HG02678 (cell line): Measurements from ENCODE around the gene IL9R.
"Not testable (repeated sequence)": the region's sequence is repeated elsewhere in the genome, so short reads cannot be mapped to it uniquely, and the experiment has no call there.

Source experiments
- ATAC-seq: cut with Tn5 transposase; IDR thresholded peaks from one replicate; pipeline ENCODE4 v1.9.1; 2021; ENCODE audit warnings: mild to moderate bottlenecking, moderate library complexity; ENCODE audit not compliant: unreplicated experiment

Gene IL9R, protein sequence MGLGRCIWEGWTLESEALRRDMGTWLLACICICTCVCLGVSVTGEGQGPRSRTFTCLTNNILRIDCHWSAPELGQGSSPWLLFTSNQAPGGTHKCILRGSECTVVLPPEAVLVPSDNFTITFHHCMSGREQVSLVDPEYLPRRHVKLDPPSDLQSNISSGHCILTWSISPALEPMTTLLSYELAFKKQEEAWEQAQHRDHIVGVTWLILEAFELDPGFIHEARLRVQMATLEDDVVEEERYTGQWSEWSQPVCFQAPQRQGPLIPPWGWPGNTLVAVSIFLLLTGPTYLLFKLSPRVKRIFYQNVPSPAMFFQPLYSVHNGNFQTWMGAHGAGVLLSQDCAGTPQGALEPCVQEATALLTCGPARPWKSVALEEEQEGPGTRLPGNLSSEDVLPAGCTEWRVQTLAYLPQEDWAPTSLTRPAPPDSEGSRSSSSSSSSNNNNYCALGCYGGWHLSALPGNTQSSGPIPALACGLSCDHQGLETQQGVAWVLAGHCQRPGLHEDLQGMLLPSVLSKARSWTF

DNA sequence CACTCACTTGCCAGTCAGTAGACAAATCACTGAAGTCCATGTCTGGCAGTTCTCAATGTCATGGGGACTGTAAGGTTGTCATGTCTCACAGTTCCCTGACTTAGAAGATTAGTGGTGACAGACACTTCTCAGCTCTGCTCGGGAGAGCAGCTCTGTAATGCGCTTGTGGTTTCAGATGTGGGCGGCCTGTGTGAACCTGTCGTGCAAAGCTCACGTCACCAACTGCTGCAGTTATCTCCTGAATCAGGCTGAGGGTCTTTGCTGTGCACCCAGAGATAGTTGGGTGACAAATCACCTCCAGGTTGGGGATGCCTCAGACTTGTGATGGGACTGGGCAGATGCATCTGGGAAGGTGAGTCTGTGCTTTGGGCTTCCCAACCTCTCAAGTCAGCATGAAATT lies at the start of gene IL9R:
TSS of gene IL9R (plus strand) at position 261 of the 400 bp plus-strand sequence. CDS start at position 325, 64 bp downstream.
- ATAC-seq, result peak; percentile 87

DNA sequence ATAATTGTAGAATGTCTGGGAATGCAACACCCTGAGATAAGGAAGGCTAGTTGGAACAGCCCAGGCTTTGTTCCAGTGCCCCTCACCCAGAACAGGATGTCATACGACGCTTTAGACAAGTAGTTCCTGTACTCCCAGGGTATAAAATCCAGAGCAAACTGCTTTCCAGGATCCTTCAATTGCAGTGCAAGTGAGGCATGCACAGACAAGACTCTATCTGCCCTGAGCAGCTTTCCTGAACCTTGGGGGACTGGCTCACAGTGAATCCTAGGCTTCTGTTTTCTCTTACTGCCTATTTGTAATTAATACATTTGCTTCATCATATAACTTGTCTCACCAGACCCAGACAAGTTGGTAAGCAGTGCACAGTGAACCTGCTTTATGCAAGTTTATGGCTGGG lies 48.4 kb upstream of the IL9R start:
- no peak for ATAC-seq

DNA sequence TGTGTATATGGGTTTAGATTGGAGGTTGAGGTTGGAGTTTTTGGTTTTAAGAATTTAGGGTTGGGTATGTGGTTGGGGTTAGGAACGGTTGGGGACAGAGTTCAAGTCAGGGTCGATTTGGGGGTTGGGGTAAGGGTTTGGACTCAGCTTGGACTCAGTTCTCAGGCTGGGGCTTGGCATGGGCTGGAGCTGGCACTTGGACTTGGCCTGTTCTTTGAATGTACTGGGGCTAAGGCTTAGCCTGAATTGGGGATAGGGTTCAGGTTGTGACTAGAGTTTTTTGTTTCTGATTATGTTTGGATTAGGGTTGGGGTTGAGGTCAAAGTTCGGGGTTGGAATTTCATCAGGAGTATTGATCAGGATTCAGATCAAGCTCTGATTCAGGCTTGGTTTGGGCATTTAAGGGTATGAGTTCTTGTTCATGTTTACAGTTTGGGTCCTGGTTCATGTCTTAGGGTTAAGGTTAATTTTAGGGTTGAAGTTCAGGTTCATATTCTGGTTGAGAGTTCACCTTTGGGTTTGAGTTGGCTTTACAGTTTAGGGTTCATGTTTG lies 46.2 kb upstream of the IL9R start:
- ATAC-seq, result no peak

DNA sequence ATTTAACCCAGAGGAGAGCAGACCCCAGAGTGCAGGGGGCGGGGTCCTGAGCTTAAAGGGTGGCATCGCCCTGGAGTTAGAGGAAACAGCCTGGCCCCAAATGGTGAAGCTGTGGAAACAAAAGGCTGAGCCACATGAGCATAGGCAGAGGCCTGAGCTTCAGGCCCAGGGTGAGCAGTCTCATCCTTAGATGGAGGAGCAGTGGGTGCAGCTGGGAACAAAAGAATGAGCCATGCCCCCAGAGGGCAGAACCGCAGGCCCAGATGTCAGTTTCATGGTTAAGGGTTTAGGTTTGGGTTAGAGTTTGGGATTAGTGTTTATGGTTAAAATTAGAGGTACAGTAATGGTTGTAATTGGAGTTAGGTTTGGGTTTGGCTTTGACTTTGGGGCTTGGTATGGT lies 44.4 kb upstream of the IL9R start:
- ATAC-seq, result no peak

DNA sequence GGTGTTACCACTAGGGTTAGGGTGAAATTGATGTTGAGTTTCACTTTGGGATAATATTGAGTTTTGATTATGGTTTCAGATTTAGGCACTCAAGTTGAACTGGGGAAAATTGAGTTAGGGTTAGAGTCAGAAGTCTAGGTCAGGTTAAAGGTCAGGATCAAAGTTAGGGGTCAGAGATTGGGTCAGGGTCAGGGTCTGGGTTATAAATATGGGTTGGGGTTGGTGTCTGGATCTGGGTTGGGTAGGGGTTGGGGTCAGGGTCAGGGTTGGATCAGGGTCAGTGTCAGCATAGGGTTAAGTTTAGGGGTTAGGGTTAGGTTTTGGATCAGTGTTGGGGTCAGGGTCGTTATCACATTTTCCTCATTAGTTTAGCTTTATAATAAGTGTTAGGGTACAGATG lies 42.7 kb upstream of the IL9R start:
- ATAC-seq, result no peak

DNA sequence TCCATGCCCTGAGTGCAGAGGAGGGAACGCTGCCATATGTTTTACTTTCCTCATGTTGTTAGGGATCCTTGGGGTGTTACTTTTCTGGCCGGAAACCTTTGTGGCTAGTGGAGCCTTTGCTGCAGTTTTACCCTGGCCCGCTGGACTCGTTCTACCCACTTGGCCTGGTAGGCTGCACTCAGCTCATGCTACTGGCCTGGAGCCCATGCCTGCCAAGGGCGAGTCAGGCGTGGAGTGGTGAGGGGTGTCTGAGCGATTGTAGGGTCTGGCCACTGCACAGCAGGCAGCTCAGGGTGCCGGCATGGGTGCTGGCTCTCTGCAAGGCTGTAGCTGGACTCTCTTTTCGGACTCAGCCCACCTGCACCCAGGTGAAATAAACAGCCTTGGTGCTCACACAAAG lies 41.4 kb upstream of the IL9R start:
- no peak for ATAC-seq

DNA sequence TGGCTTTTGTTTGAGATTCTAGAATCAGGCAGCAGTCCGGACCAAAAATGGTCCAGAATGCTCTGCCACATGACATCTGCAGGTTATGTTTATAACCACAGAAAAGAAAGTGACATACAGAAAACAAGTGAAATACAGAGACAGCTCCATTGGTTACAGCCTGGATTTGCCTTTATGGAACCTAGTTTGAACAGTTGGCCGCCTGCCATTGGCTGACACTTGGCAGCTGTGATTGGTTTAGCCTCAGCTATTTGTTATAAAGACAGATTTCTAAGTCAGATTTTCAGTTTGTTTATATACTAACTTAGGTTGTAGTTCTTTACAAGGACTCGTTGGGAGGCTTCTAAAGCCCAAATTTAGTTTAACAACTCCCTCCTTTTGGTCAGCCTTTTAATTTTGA lies 40.8 kb upstream of the IL9R start:
- ATAC-seq, result no peak

DNA sequence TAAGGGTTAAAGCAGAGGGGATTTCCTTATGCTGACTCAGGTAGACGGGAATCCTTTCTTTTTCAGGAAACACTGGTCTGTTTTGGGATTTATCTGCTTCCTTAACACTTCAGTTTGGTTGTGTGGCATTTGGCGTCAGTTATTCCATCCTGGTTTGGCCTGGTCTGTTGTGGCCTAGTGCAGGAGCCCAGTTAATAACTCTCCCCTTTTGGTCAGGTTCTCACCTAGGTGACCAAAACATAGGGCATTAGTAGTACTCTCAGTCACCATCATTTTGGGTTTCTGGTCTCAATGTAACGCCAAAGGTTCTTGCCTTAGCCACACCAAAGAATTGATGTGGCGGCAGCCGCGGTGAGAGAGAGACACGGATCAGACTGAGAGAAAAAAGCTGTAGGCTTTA lies 39.7 kb upstream of the IL9R start:
- ATAC-seq, result no peak

DNA sequence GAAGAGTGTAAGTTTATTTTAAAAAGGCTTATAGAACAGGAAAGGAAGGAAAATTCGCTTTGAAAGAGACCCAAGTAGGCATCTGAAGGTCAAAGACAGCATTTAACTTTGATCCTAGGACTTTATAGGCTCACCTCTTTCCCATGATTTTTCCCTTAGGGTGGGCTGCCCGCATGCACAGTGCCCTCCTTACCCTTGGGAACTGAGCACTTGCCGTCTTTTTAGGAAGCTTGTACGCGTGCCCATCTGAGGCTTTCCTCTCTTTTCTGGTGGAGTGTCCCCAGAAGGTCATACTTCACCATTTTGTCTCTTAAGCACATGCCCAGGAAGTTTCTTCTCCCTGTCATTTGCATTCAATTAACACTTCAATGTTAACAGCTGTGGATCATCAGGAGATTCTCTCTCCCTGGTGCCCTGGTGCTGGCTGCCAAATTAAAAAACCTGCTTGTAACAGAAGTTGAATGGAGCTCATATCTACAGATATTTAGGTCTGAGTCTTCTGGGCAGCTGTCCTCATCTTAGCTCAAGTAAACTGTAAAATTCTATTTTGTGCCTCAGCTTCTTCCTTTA lies 38.4 kb upstream of the IL9R start:
- no peak for ATAC-seq

DNA sequence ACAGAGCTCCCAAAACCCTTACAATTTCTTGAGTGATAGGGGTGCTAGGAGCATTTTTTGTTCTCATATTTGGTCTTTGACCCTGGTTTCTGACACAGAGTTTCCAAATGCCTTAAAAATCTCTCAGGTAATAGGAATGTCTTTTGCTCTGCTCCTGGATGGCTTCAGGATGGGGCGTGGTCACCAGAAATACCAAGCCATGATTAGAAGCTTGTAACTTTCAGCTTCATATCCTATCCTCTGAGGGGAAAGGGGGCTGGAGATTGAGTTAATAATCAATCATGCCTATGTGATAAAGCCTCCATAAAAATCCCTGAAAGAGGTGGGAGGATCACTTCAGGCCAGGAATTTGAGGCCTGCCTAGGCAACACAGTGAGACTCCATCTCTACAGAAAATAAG lies 34.6 kb upstream of the IL9R start:
- ATAC-seq, result no peak

DNA sequence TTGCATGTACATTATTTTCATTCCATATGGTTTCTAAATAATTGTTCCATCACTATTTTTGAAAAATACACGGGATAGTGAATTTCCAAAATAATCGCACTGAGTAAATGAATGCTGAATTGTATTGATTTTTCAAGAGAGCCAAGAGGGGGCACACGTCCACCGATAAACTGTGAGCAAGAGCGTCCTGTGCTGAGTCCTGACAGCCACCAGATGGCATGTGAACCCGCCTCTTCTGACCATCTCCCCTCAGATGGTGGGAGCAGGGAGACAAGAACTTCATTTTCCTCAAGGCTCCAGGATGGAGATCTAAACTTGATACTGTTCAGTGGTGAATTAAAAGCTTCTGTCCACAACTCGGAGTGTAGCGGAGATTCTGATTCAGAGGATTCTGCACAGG lies 30.6 kb upstream of the IL9R start:
- no peak for ATAC-seq

DNA sequence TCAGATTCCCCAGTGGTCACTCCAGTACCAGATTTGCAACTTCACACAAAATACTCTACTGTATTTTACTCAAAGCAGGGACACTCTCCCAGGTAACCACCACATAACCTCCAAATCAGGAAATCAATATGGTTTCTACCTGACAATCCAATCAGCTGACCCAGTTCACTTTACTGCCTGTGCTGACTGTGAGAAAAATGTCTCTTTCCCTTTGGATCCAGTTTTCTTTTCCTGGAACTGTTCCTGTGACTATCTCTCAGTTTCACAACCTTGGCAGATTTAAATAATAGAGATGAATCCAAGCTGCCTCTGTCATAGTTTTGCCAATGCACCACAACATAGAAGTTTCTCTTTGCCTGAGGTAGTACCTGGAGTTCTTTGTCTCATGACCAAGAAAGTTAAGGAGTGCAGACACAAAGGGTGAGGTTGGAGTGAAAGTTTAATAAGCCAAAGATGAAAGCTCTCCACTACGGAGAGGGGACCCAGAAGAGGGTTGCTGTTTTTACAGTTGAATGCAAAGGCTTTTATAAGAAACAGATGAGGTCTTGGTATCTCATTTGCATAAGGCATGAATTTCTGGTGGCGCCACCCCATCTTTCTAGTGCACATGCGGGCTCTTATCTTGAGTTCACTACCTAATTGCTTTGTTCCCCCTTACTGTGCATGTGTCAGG lies 29.7 kb upstream of the IL9R start:
- no peak for ATAC-seq

DNA sequence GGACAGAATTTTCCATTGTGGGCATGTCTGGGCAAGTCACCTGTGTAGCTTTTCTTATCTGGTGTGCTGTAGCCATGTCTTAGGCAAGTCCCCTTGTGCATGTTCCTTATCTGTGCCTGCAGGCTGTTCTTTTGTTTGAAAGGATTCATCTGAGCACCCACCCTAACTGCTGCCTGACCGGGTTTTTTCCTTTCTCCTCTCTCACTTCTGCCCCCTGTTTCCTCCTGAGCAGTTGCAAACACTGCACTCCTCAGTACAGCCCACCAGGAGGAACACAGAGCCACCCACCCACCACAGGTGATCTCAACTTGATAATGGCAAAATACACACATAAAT lies 29.2 kb upstream of the IL9R start:
- no peak for ATAC-seq

DNA sequence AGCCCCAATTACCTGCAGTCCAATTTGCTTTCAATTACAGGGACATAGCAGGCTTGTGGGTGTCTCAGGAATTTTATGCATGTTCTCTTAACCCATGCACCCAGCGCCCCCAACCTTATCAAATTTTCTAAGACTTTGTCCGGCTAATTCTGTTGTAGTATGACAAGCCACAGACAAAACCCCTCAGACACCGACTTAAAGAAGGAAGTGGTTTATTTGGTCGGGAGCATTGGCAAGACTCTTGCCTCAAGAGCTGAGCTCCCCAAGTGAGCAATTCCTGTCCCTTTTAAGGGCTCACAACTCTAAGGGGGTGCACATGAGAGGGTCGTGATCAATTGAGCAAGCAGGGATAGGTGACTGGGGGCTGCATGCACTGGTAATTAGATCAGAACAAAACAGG lies 28.7 kb upstream of the IL9R start:
- no peak for ATAC-seq

DNA sequence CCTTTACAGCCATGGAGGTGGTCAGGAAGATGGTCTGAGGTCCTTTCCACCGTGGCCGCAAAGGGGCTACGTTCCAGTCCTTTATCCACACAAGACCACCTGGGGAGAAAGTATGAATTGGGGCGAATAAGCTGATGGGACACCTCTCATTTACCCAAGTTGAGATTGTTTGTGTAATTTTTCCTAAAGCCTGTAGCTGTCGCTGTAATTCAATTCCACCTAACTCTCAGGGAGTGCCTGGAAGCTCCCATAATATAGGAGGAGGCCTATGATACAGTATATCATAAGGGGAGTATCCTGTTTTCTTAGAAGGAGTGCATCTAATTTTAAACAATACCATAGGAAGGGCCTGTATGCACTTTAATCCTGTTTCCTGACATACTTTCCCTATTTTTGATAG lies 25.8 kb upstream of the IL9R start:
- not testable (repeated sequence) for ATAC-seq

DNA sequence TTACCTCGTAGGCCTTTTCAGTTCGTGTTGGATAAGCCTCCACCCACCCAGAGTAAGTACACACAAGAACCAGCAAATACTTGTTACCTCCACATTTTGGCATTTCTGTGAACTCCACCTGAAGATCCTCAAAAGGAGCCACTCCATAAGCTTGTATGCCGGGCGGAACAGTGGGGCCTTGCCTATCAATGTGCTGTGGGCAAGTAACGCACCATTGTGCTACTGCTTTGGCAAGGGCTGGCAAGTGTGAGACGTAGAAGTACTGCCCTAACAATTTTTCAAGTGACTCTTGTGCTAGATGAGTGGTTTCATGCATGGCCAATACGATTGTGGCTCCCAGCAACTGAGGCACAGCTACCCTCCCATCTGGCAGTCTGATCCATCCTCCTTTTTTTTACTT lies 25.3 kb upstream of the IL9R start:
- ATAC-seq, result not testable (repeated sequence)

DNA sequence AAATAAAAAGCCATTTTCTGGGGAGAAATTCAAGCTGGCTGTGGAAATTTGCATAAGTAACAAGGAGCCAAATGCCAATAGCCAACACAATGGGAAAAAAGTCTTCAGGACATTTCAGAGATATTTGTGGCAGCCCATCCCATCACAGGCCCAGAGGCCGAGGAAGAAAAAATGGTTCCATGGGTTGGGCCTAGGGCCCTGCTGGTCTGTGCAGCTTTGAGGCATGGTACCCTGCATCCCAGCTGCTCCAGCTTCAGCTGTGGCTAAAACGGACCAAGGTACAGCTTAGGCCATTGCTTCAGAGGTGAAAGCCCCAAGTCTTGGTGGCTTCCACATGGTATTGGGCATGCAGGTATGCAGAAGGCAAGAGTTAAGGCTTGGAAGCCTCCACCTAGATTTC lies 14.2 kb upstream of the IL9R start:
- ATAC-seq, result no peak

DNA sequence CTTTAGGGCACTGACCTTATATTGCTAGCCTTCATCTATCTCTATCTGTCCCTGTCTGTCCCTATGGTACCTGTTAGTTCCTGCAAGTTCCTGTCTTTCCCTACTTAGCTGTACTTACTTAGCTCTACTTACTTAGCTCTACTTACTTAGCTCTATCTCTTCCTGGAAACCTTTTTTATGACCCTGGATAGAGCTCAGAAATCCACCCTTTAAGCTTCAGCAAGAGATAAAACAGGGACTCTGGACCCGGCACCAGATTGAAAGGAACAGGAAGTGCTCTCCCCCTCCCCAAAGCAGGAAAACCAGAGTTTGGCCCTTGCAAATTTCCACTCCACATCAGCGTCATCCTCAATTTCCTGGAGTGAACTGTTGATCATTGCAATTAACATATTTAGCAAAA lies 12.3 kb upstream of the IL9R start:
- no peak for ATAC-seq

DNA sequence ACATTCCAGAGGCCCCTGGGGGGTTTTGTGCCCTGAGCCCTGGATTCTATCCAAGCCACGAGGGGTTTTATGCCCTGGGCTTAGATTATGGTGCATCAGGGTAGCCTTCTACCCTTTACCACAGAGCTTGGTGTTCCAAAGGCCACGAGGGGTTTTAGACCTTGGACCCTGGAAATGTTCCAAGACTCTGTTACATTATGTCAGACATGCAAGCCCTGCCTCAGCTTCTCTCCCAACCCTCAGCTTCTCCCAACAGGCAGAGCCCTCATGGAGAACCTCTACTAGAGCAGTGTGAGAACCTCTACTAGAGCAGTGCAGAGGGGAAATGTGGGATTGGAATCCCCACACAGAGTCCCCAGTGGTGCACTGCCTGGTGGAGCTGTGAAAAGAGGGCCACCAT lies 10.5 kb upstream of the IL9R start:
- ATAC-seq, result not testable (repeated sequence)

DNA sequence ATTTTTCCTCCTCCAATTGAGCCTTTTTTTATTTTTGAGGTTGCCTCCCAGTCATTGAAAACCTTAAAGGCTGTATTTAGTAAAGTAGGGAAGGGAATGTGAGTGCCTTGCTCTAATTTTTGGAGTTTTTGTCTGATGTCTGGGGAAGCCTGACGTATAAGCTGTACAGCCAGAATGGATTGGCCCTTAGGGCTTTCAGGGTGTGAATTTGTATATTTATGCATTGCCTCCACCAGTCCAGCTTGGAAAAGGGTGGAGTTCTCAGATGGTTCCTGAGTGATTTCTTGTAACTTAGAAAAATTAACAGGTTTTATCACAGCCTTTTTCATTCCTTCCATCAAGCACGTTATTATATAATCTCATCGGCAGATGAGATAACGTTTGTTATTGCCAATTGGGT lies 8.6 kb upstream of the IL9R start:
- no peak for ATAC-seq

DNA sequence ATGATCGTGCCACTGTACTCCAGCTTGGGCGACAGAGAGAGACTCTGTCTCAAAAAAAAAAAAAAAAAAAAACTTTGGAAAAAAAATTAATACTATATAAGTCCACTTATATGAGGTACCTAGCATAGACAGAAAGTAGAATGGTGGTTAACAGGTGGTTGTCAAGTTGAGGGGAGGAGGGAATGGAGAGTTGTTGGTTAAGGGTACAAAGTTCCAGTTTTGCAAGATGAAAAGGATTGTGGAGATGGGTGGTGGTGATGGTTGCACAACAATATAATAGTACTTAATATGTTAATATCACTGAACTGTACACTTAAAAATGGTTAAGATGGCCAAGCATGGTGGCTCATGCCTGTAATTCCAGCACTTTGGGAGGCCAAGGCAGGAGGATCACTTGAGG lies 4.1 kb upstream of the IL9R start:
- no peak for ATAC-seq

DNA sequence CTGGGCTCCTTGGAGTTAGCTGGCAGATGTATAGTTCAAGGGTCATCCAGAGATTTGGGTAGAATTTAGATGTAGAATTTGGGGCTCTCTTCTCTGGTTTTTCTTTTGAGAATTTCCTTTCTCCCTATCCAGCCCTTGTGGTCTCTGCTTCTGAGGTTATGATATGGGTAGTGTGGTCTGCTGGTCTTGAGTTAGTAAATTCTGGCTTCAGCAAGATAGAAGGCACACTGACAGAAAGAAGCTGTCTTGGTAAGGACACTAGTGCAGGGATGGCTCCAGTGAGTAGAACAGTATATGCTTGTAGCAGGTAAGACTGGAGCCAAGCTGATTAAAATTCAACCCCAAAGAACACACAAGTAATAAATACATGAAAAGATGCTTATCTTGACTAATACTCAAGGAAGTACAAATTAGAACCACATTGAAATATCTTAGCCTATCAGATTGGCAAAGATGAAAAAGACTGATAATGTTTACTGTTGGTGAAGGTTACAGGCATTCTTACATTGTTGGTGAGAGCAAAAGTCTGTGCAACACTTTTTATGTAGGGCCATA lies 2.1 kb upstream of the IL9R start:
- ATAC-seq, result no peak
